Panc1 (cell line): Measurements from ENCODE around the gene CAPS.

Source experiments
- POLR2AphosphoS5 ChIP-seq: IDR thresholded peaks from 2 replicates; pipeline ENCODE4 v1.6.1; 2012; ENCODE audit warnings: mild to moderate bottlenecking, low read depth, low read length, moderate library complexity
- TF ChIP-seq, protein P1 (sequence below): fragments of 450-650 bp; IDR thresholded peaks from 2 replicates; pipeline ENCODE4 v1.5.1; 2017; ENCODE audit warnings: mild to moderate bottlenecking
- TF ChIP-seq, protein P2 (sequence below), 2 experiments: IDR thresholded peaks; 2 replicates each; pipeline ENCODE4 v1.6.1; 2011 to 2012; ENCODE audit warnings: low read depth in 2 of 2, control low read depth in 1 of 2, low read length in 1 of 2, mild to moderate bottlenecking in 1 of 2, moderate library complexity in 1 of 2; ENCODE audit not compliant: insufficient read depth in 1 of 2

DNA sequence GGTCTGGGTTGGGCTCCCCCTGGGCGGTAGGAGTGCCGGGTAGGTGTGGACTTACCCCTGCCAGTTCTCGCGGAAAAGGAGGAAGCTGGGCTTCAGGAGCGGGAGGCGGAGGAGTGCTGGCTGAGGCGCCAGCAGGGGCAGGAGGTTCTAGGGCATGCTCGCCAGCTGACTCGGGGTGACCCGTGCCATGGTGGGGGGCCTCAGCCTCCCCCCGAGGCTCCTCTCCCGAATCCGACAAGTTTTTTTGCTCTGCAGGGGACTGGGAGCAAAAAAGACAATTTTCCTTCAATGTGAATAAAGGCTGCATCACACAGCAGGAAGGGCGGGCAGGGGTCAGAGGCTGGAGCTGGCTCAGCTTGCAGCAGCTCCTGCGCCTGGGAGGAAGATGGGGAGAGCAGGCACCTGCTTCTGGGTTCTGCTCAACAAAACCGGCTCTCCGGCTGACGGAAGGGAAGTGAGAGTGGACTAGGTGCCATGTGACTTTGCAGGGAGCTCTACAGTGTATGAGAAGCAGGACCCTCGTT, 37.3 kb downstream of the CAPS start:
- TF ChIP-seq, protein P1, sequence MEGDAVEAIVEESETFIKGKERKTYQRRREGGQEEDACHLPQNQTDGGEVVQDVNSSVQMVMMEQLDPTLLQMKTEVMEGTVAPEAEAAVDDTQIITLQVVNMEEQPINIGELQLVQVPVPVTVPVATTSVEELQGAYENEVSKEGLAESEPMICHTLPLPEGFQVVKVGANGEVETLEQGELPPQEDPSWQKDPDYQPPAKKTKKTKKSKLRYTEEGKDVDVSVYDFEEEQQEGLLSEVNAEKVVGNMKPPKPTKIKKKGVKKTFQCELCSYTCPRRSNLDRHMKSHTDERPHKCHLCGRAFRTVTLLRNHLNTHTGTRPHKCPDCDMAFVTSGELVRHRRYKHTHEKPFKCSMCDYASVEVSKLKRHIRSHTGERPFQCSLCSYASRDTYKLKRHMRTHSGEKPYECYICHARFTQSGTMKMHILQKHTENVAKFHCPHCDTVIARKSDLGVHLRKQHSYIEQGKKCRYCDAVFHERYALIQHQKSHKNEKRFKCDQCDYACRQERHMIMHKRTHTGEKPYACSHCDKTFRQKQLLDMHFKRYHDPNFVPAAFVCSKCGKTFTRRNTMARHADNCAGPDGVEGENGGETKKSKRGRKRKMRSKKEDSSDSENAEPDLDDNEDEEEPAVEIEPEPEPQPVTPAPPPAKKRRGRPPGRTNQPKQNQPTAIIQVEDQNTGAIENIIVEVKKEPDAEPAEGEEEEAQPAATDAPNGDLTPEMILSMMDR, result no peak
- TF ChIP-seq, protein P2, sequence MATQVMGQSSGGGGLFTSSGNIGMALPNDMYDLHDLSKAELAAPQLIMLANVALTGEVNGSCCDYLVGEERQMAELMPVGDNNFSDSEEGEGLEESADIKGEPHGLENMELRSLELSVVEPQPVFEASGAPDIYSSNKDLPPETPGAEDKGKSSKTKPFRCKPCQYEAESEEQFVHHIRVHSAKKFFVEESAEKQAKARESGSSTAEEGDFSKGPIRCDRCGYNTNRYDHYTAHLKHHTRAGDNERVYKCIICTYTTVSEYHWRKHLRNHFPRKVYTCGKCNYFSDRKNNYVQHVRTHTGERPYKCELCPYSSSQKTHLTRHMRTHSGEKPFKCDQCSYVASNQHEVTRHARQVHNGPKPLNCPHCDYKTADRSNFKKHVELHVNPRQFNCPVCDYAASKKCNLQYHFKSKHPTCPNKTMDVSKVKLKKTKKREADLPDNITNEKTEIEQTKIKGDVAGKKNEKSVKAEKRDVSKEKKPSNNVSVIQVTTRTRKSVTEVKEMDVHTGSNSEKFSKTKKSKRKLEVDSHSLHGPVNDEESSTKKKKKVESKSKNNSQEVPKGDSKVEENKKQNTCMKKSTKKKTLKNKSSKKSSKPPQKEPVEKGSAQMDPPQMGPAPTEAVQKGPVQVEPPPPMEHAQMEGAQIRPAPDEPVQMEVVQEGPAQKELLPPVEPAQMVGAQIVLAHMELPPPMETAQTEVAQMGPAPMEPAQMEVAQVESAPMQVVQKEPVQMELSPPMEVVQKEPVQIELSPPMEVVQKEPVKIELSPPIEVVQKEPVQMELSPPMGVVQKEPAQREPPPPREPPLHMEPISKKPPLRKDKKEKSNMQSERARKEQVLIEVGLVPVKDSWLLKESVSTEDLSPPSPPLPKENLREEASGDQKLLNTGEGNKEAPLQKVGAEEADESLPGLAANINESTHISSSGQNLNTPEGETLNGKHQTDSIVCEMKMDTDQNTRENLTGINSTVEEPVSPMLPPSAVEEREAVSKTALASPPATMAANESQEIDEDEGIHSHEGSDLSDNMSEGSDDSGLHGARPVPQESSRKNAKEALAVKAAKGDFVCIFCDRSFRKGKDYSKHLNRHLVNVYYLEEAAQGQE (IDR thresholded peaks at IDR 0.05; ENCODE audit: insufficient read depth in 1 of 2, low read depth in 2 of 2, low read length in 1 of 2), result no peak
- no peak for TF ChIP-seq POLR2AphosphoS5
